Measurements from ENCODE around the gene OARD1. TPM values are rescaled to one million over a fixed set of nuclear protein-coding genes. Genes with fewer than 3 reads are reported as not detected.

The OARD1 gene
- total RNA-seq, 4 donors from 2014 or later: 23.6 to 31.7 (median 25.4) TPM

DNA sequence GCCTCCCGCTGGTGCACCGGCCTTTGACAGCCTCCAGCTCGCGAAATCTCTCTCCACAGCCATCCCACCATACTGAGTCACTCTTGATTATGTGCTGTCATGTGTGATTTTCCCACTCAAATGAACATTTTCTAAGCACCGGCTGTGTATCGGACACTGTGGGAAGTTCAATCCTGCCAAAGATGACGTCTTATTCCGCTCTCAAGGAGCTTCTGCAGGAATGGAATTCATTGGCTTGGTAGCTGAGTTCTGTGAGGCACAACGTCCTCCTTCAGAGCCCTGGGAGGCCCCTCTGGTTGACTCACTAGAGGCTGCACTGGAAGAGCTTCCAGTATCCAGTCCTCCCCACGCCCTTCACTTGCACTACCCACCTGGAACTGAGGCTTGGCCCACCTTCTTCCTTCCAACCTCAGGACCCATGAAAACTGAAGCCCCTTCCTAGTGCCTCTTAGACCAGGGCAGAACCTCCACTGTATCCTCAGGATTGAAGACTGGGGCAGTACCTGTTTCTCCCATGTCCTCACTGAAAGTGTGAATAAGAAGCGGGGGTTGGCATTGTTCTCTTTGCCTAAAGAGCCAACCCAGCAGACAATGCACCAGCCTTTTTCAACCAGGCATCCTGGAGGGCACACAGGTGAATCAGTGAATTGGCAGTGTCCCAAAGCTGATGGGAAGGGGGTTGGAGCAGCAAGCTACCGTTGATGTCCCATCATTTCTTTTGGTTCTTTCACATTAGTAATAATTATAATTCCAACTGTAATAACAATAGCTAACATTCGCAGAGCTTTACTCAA is 34.9 kb downstream of the OARD1 start:
- TF ChIP-seq, protein P1, sequence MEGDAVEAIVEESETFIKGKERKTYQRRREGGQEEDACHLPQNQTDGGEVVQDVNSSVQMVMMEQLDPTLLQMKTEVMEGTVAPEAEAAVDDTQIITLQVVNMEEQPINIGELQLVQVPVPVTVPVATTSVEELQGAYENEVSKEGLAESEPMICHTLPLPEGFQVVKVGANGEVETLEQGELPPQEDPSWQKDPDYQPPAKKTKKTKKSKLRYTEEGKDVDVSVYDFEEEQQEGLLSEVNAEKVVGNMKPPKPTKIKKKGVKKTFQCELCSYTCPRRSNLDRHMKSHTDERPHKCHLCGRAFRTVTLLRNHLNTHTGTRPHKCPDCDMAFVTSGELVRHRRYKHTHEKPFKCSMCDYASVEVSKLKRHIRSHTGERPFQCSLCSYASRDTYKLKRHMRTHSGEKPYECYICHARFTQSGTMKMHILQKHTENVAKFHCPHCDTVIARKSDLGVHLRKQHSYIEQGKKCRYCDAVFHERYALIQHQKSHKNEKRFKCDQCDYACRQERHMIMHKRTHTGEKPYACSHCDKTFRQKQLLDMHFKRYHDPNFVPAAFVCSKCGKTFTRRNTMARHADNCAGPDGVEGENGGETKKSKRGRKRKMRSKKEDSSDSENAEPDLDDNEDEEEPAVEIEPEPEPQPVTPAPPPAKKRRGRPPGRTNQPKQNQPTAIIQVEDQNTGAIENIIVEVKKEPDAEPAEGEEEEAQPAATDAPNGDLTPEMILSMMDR (IDR thresholded peaks at IDR 0.05): no peak
- TF ChIP-seq POLR2A (IDR thresholded peaks at IDR 0.05): no peak
- Histone ChIP-seq H3K9me3 (no peaks in the 10 kb centered on the region), H3K4me3 (replicated peaks in 1 of 3) (no peak overlapping the region), H3K4me1 (peaks cover 5 to 14% of the 10 kb centered on the region in 2 donors), H3K36me3 (no peaks in the 10 kb centered on the region), H3K27me3 (no peaks in the 10 kb centered on the region), H3K27ac (no peak overlapping the region)
- DNase-seq: no peak
- 89 to 91% methylated on average over 13 of the region's 13 CpGs for WGBS, 2 donors
- intact Hi-C loops (cut with DNase I): no loop called here

DNA sequence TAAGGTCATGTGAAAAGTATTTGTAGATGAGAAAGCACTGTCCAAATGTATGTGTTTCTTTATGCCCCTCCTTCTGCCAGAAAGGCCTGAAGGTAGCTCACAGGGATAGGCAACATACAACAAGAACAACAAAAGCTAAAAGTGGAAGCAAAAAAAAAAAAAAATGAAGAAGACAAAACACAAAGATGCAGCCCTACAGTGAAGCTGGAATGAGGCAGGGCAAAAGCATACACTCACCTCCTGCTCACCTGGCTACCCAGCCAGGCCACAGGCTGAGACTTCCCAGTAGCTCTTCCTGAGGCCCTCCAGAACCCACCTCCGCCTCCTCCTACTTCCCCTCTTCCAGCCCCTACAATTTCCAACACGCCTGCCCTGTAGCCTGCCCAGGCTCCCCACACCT is 35.6 kb downstream of the OARD1 start:
- intact Hi-C loops (cut with DNase I): no loop called here
- H3K4me1 ChIP-seq: peaks cover 5 to 14% of the 10 kb centered on the region in 2 donors
- no peaks in the 10 kb centered on the region for H3K36me3 ChIP-seq
- H3K9me3 ChIP-seq: no peaks in the 10 kb centered on the region
- WGBS, 2 donors: 96 to 97% methylated on average over 2 of the region's 2 CpGs
- TF ChIP-seq, protein P1 (IDR thresholded peaks at IDR 0.05): no peak
- no peak for TF ChIP-seq POLR2A (IDR thresholded peaks at IDR 0.05)
- no peak overlapping the region for H3K4me3 ChIP-seq (replicated peaks in 1 of 3)
- no peak for DNase-seq
- H3K27ac ChIP-seq: no peak overlapping the region
- H3K27me3 ChIP-seq: no peaks in the 10 kb centered on the region

DNA sequence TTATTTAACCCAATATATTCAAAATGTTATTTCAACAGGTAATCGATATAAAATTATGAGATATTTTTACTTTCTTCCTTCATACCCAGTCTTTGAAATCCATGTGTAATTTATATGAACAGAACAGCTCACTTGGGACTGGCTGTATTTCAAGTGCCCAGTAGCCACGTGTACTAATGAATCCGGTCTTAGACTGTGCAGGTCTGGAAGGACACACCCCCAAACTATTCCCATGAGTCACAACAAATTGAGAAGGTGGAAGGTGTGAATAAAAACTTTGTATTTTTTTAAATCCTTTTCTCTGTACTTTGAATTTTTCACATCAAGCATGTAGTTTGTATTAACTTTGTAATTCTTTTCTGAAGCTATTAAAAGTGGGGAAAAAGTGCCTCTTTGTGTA is 36.0 kb downstream of the OARD1 start:
- H3K36me3 ChIP-seq: no peaks in the 10 kb centered on the region
- WGBS, 2 donors: 49 to 62% methylated on average over 3 of the region's 3 CpGs
- no peak overlapping the region for H3K27ac ChIP-seq
- peaks cover 5 to 14% of the 10 kb centered on the region in 2 donors for H3K4me1 ChIP-seq
- H3K27me3 ChIP-seq: no peaks in the 10 kb centered on the region
- no peaks in the 10 kb centered on the region for H3K9me3 ChIP-seq
- TF ChIP-seq, protein P1 (IDR thresholded peaks at IDR 0.05): no peak
- TF ChIP-seq POLR2A (IDR thresholded peaks at IDR 0.05): no peak
- DNase-seq: peak; percentile 13 to 18
- H3K4me3 ChIP-seq (replicated peaks in 1 of 3): no peak overlapping the region
- intact Hi-C loops (cut with DNase I): no loop called here

DNA sequence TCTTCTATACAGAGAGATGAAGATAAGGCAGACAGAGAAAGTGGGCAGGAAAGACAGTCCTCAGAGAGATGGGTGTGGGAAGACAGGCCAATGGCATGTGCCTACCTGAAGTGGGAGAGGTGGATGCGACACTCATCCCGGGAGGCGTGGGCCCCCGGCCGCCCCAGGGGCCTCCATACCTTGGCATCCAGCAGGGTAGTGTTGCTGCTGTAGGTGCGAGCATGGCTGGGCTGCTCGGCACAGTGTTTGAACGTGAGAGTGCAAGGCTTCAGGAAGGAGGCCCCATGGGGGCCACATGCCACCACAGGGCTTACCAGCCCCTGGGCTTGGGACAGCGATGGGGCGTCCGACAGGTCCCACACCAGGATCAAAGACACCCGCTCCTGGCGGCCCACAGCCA is 38.4 kb downstream of the OARD1 start:
- no peak overlapping the region for H3K27ac ChIP-seq
- H3K27me3 ChIP-seq: no peaks in the 10 kb centered on the region
- TF ChIP-seq, protein P1 (IDR thresholded peaks at IDR 0.05): no peak
- no peak for TF ChIP-seq POLR2A (IDR thresholded peaks at IDR 0.05)
- no peak for DNase-seq
- intact Hi-C loops (cut with DNase I): no loop called here
- no peaks in the 10 kb centered on the region for H3K36me3 ChIP-seq
- WGBS, 2 donors: 81 to 94% methylated on average over 9 to 13 of the region's 13 CpGs
- H3K4me1 ChIP-seq: peaks cover 1 to 6% of the 10 kb centered on the region in 2 donors
- H3K4me3 ChIP-seq (replicated peaks in 1 of 3): no peak overlapping the region
- H3K9me3 ChIP-seq: no peaks in the 10 kb centered on the region

DNA sequence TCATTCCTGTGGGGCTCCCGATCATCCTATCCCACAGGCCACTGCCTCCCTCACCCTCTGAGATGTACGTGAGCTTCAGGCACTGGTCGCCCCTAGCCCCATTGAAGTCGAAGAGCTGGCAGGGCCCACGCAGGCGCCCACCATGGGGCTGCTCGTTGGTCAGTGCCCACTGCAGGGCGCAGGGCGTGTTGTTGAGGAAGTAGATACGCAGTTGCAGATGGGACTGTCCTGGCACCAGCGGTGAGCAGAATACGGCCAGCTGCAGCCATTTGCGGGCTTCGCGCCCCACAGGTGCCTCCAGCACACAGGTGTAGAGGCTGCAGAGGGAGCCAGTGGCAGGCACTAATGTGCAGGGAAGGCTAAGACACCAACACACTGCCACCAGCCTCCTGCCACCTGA is 39.3 kb downstream of the OARD1 start:
- Histone ChIP-seq H3K4me3 (replicated peaks in 1 of 3) (no peak overlapping the region), H3K9me3 (no peaks in the 10 kb centered on the region), H3K27ac (no peak overlapping the region), H3K36me3 (no peaks in the 10 kb centered on the region), H3K4me1 (peaks cover 0 to 6% of the 10 kb centered on the region in 2 donors), H3K27me3 (no peaks in the 10 kb centered on the region)
- intact Hi-C loops (cut with DNase I): no loop called here
- no peak for DNase-seq
- no peak for TF ChIP-seq POLR2A (IDR thresholded peaks at IDR 0.05)
- TF ChIP-seq, protein P1 (IDR thresholded peaks at IDR 0.05): no peak
- WGBS, 2 donors: 95 to 100% methylated on average over 11 to 13 of the region's 15 CpGs
